HEK293T (cell line): ENCODE measurements around the gene KIF5B.
"Not testable (repeated sequence)": the region's sequence is repeated elsewhere in the genome, so short reads cannot be mapped to it uniquely, and the experiment has no call there.

Source experiments
- CTCF ChIA-PET: fragments of 350-600 bp; formaldehyde crosslinking; extraction: SDS; loops from one replicate; lab custom pipeline; 2021; ENCODE audit warnings: antibody characterized with exemption, inconsistent platforms; lab: Yijun Ruan, JAX
- POLR2A ChIA-PET: fragments of 350-600 bp; formaldehyde crosslinking; extraction: SDS; loops from one replicate; lab custom pipeline; 2020; ENCODE audit warnings: antibody characterized with exemption, inconsistent platforms; lab: Yijun Ruan, JAX
- DNase-seq: peaks from one replicate; pipeline ENCODE4 v3.0.0; 2012; ENCODE audit warnings: mixed read lengths; ENCODE audit errors: extremely low spot score
- ARNT ChIP-seq: fragments of 450-650 bp; IDR thresholded peaks from 2 replicates; pipeline ENCODE4 v1.6.1; 2017; ENCODE audit warnings: mild to moderate bottlenecking
- BHLHE40 ChIP-seq: fragments of 450-650 bp; IDR thresholded peaks from 2 replicates; pipeline ENCODE4 v1.6.1; 2016; ENCODE audit warnings: mild to moderate bottlenecking, moderate library complexity, borderline replicate concordance
- CTBP1 ChIP-seq: fragments of 450-650 bp; IDR thresholded peaks from 2 replicates; pipeline ENCODE4 v1.6.1; 2016; ENCODE audit warnings: borderline replicate concordance
- ELF4 ChIP-seq: fragments of 450-650 bp; IDR thresholded peaks from 2 replicates; pipeline ENCODE4 v1.6.1; 2017; ENCODE audit warnings: antibody characterized with exemption
- FOXA1 ChIP-seq: fragments of 450-650 bp; IDR thresholded peaks from 2 replicates; pipeline ENCODE4 v1.6.1; 2016; ENCODE audit warnings: mild to moderate bottlenecking
- FOXK2 ChIP-seq: fragments of 450-650 bp; IDR thresholded peaks from 2 replicates; pipeline ENCODE4 v1.6.1; 2016; ENCODE audit warnings: mild to moderate bottlenecking
- FOXM1 ChIP-seq: fragments of 450-650 bp; IDR thresholded peaks from 2 replicates; pipeline ENCODE4 v1.6.1; 2017; ENCODE audit warnings: mild to moderate bottlenecking, borderline replicate concordance
- HDGF ChIP-seq: fragments of 450-650 bp; IDR thresholded peaks from 2 replicates; pipeline ENCODE4 v1.6.1; 2017; ENCODE audit warnings: antibody characterized with exemption, borderline replicate concordance
- L3MBTL2 ChIP-seq: fragments of 450-650 bp; conservative IDR thresholded peaks from 2 replicates; pipeline ENCODE4 v1.6.1; 2016; ENCODE audit warnings: mild to moderate bottlenecking
- LEF1 ChIP-seq: fragments of 450-650 bp; IDR thresholded peaks from 2 replicates; pipeline ENCODE4 v1.6.1; 2017; ENCODE audit warnings: mild to moderate bottlenecking, borderline replicate concordance
- NFRKB ChIP-seq: fragments of 450-650 bp; IDR thresholded peaks from 2 replicates; pipeline ENCODE4 v1.6.1; 2016; ENCODE audit warnings: mild to moderate bottlenecking, moderate library complexity
- SP1 ChIP-seq: fragments of 450-650 bp; IDR thresholded peaks from 2 replicates; pipeline ENCODE4 v1.6.1; 2017
- SUZ12 ChIP-seq: fragments of 450-650 bp; IDR thresholded peaks from 2 replicates; pipeline ENCODE4 v1.6.1; 2016; ENCODE audit warnings: mild to moderate bottlenecking
- TARDBP ChIP-seq: fragments of 450-650 bp; IDR thresholded peaks from 2 replicates; pipeline ENCODE4 v1.6.1; 2016
- ZNF384 ChIP-seq: fragments of 450-650 bp; IDR thresholded peaks from 2 replicates; pipeline ENCODE4 v1.6.1; 2016
- TF ChIP-seq, protein P1 (sequence below): fragments of 450-650 bp; IDR thresholded peaks from 2 replicates; pipeline ENCODE4 v1.6.1; 2016

The KIF5B gene

DNA sequence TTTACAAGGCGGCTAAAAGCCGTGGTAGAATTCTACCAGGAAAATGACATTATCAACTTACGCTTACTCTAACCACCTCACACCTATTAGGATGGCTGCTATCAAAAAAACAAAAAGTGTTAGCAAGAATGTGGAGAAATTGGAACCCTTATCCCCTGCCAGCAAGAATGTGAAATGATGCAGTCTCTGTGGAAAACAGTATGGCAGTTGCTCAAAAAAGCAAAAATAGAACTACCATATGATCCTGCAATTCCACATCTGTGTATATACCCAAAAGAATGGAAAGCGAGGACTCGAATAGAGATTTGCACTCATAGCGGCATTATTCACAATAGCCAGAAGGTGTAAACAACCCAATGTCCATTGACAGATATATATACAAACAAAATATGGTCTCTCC is 61.3 kb downstream of the KIF5B start:
- ChIA-PET POLR2A (no interaction called here), CTCF (no interaction called here)
- no peak for DNase-seq
- no peak for TF ChIP-seq ARNT
- TF ChIP-seq, protein P1, sequence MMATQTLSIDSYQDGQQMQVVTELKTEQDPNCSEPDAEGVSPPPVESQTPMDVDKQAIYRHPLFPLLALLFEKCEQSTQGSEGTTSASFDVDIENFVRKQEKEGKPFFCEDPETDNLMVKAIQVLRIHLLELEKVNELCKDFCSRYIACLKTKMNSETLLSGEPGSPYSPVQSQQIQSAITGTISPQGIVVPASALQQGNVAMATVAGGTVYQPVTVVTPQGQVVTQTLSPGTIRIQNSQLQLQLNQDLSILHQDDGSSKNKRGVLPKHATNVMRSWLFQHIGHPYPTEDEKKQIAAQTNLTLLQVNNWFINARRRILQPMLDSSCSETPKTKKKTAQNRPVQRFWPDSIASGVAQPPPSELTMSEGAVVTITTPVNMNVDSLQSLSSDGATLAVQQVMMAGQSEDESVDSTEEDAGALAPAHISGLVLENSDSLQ = no peak
- TF ChIP-seq ZNF384 = no peak

DNA sequence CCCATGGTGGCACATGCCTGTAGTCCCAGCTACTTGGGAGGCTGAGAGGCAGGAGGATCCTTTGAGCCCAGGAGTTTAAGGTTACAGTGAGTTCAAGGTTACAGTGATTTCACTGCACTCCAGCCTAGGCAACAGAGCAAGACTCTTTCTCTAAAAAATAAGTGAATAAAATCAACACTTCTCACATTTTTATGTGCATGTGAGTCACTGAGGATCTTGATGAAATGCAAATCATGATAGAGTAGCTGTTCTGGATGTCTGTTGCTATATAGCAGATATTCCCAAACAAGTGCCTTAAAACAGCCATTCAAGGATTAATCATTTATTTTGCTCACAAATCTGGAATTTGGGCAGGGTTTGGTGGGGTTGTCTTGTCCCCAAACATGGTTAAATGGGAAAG is 65.3 kb downstream of the KIF5B start:
- ChIA-PET CTCF (no interaction called here), POLR2A (no interaction called here)
- TF ChIP-seq HDGF (no peak), LEF1 (no peak), ZNF384 (no peak), CTBP1 (no peak), L3MBTL2 (no peak), TARDBP (no peak), ELF4 (no peak), NFRKB (no peak), FOXK2 (no peak), ARNT (no peak), BHLHE40 (no peak), FOXA1 (no peak), FOXM1 (no peak), SP1 (no peak)
- DNase-seq = no peak

DNA sequence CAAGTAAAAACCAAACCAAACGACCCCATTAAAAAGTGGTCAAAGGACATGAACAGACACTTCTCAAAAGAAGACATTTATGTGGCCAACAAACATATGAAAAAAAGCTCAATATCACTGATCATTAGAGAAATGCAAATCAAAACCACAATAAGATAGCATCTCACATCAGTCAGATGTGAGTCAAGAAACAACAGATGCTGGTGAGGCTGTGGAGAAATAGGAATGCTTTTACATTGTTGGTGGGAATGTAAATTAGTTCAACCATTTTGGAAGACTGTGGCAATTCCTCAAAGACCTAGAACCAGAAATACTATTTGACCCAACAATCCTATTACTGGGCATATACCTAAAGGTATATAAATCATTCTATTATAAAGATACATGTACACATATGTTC is 68.4 kb downstream of the KIF5B start:
- DNase-seq, CTCF ChIA-PET, POLR2A ChIA-PET: not testable (repeated sequence)

DNA sequence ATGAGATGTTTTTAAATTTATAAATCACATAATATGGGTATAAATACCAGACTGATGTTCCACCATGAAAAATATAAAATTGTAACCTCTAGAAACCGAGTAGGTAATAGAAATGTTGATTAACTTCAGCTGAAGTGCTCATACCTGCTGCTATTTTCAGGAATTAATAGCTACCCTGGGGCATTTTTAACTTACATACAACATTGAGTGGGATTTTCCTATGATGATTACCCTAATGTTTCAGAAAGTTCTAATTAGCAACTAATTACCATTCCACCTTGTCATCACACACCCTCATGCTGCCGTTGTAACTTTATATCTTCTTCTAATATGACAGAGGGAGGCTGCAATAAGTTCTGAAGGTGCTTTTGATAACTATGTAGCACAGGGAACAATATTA is 74.1 kb downstream of the KIF5B start:
- POLR2A ChIA-PET = no interaction called here
- DNase-seq = no peak
- CTCF ChIA-PET = no interaction called here
- TF ChIP-seq NFRKB (no peak), ZNF384 (no peak), FOXM1 (no peak), HDGF (no peak), CTBP1 (no peak), BHLHE40 (no peak), L3MBTL2 (no peak), LEF1 (no peak), ARNT (no peak)

DNA sequence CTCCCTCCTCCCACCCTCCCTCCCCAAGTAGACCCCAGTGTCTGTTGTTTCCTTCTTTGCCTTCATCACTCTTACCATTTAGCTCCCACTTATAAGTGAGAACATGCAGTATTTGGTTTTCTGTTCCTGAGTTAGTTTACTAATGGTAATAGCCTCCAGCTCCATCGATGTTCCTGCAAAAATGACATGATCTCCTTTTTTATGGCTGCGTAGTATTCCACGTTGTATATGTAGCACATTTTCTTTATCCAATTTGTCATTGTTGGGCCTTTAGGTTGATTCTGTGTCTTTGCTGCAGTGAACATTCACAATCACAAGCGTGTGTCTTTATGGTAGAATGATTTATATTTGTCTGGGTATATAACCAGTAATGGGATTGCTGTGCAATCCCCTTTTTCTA is 75.8 kb downstream of the KIF5B start:
- CTCF ChIA-PET = no interaction called here
- TF ChIP-seq TARDBP = no peak
- POLR2A ChIA-PET = no interaction called here
- DNase-seq = no peak

DNA sequence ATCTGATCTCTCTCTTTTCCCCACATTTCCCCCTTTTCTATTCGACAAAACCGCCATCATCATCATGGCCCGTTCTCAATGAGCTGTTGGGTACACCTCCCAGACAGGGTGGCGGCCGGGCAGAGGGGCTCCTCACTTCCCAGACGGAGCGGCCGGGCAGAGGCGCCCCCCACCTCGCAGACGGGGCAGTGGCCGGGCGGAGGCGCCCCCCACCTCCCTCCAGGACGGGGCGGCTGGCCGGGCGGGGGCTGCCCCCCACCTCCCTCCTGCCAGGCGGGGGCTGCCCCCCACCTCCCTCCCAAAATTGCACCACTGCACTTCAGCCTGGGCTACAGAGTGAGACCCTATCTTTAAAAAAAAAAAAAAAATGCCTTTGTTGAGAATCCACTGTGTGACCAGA is 77.2 kb downstream of the KIF5B start:
- POLR2A ChIA-PET, DNase-seq, CTCF ChIA-PET: not testable (repeated sequence)

DNA sequence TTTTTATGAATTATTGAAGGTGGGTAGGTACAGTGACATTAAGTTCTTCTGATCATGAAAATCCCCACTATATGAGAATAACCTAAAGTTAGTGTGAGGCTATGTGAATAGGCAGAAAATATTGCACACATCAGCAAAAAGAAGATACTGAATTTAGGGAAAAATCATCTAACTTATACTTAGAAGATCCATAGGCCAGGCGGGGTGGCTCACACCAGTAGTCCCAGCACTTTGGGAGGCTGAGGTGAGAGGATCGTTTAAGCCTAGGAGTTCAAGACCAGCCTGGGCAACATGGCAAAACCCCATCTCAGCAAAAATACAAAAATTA is 78.1 kb downstream of the KIF5B start:
- CTCF ChIA-PET = interaction anchor here (0.6 kb wide), 1 partner anchor 69 kb away, joined by 3 read pairs; no protein-coding TSS in a partner anchor
- POLR2A ChIA-PET = no interaction called here
- DNase-seq = no peak
- TF ChIP-seq TARDBP (no peak), SUZ12 (no peak), ELF4 (no peak), ARNT (no peak), BHLHE40 (no peak), NFRKB (no peak)

DNA sequence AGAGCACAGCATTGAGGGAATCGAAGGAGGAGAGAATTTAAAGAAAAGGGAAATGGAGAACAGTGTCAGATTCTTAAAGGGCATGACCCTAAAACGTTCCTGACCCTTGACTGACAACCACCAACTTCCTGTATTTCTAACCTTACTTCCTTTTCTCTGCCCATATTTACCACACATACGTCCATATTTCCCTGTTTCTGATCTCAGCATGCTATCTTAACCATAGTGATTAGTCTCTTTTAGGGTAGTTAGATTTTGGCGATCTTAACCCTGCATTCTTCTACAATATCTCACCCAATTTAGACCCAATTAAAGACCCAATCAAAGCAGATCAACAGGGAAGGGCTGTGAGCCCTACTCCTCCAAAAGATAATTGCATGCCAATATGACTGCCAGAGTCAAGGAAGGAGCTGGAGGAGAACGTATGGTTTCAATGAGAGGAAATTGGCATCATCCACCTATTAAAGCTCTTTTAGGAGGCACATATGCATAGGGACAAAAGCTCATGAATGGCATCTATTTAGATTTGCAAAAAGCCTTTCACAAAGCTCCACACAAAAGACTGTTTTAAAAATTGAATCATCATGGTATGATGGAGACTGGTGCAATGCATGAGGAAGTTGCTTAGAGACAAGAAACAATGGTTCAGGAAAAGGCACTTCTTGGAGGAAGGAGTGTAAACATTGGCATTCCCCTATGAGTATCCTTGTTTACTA is 78.6 kb downstream of the KIF5B start:
- CTCF ChIA-PET = interaction anchor here (0.5 to 0.6 kb wide), 2 partner anchors 70 to 186 kb away, joined by 3 read pairs; no protein-coding TSS in a partner anchor
- no peak for DNase-seq
- POLR2A ChIA-PET = no interaction called here
- TF ChIP-seq ZNF384 (no peak), NFRKB (no peak), LEF1 (no peak), SUZ12 (no peak), FOXA1 (no peak), TARDBP (no peak), FOXK2 (no peak), ARNT (no peak), SP1 (no peak), BHLHE40 (no peak), ELF4 (no peak), FOXM1 (no peak)
- TF ChIP-seq, protein P1 = no peak
